IMR-90 (cell line): ENCODE data around the gene NKAIN1. TPM values are rescaled to one million over a fixed set of nuclear protein-coding genes. Genes with fewer than 3 reads are reported as not detected.

Source experiments
- ATAC-seq: fragments of 200-7000 bp; cut with Tn5 transposase; 2 replicates; pipeline ENCODE4 v1.9.1; 2020; ENCODE audit warnings: low read depth, mild to moderate bottlenecking, moderate library complexity
- BruUV-seq: library from RNA; stranded (reverse); fragments of 400-500 nt; replicated peaks from 2 replicates; lab custom pipeline; 2021; lab: Mats Ljungman, UMichigan
- CTCF ChIA-PET: fragments of 300-600 bp; formaldehyde crosslinking; extraction: SDS; loops from one replicate; lab custom pipeline; 2021; ENCODE audit warnings: antibody characterized with exemption; lab: Yijun Ruan, JAX
- POLR2A ChIA-PET: fragments of 300-600 bp; sonication (Branson Sonifier 250); formaldehyde crosslinking; loops from one replicate; lab custom pipeline; 2022; ENCODE audit warnings: antibody characterized with exemption; ENCODE audit not compliant: unreplicated experiment; lab: Charles Lee
- DNase-seq: peaks from one replicate; pipeline ENCODE4 v3.0.0; 2013
- H2AFZ ChIP-seq: replicated peaks from 2 replicates; pipeline ENCODE3; 2013; ENCODE audit warnings: low read length, mild to moderate bottlenecking; ENCODE audit not compliant: poor library complexity
- H2AK5ac ChIP-seq: 2 replicates; pipeline ENCODE4 v1.6.1; 2013; ENCODE audit warnings: low read depth, low read length, inconsistent platforms
- H2AK9ac ChIP-seq: replicated peaks from 2 replicates; pipeline ENCODE3; 2013; ENCODE audit warnings: mild to moderate bottlenecking, low read depth, low read length, moderate library complexity; ENCODE audit not compliant: poor library complexity
- H2BK120ac ChIP-seq: 2 replicates; pipeline ENCODE4 v1.6.1; 2013; ENCODE audit warnings: low read depth, low read length, inconsistent platforms
- H2BK15ac ChIP-seq: 3 replicates; pipeline ENCODE4 v1.6.1; 2013; ENCODE audit warnings: low read depth, low read length, inconsistent platforms
- H2BK20ac ChIP-seq: 2 replicates; pipeline ENCODE4 v1.6.1; 2013; ENCODE audit warnings: low read depth, mild to moderate bottlenecking, inconsistent platforms, low read length, moderate library complexity
- H2BK5ac ChIP-seq: 2 replicates; pipeline ENCODE4 v1.6.1; 2013; ENCODE audit warnings: mild to moderate bottlenecking, low read depth, low read length, inconsistent platforms; ENCODE audit not compliant: poor library complexity, severe bottlenecking
- H3K14ac ChIP-seq: replicated peaks from 2 replicates; pipeline ENCODE4 v1.6.1; 2013; ENCODE audit warnings: low read depth, low read length, inconsistent platforms
- H3K18ac ChIP-seq: 2 replicates; pipeline ENCODE4 v1.6.1; 2013; ENCODE audit warnings: low read depth, low read length, control low read depth
- H3K23ac ChIP-seq: 2 replicates; pipeline ENCODE4 v1.6.1; 2013; ENCODE audit warnings: low read depth, low read length, inconsistent platforms
- H3K27ac ChIP-seq: 2 replicates; pipeline ENCODE4 v1.5.1; 2013; ENCODE audit warnings: mild to moderate bottlenecking, control low read depth, low read length; ENCODE audit not compliant: insufficient read depth
- H3K27me3 ChIP-seq: 2 replicates; pipeline ENCODE4 v1.6.1; 2013; ENCODE audit warnings: low read length; ENCODE audit not compliant: control insufficient read depth, insufficient read depth
- H3K36me3 ChIP-seq: 2 replicates; pipeline ENCODE4 v1.6.1; 2013; ENCODE audit warnings: low read length, mixed read lengths; ENCODE audit not compliant: control insufficient read depth, insufficient read depth
- H3K4ac ChIP-seq: 2 replicates; pipeline ENCODE4 v1.6.1; 2013; ENCODE audit warnings: low read depth, low read length, inconsistent platforms
- H3K4me1 ChIP-seq: 2 replicates; pipeline ENCODE4 v1.6.1; 2013; ENCODE audit warnings: low read length, mixed read lengths; ENCODE audit not compliant: control insufficient read depth, insufficient read depth
- H3K4me2 ChIP-seq: 2 replicates; pipeline ENCODE4 v1.6.1; 2013; ENCODE audit warnings: low read depth, mild to moderate bottlenecking, control low read depth, low read length, moderate library complexity
- H3K4me3 ChIP-seq: 2 replicates; pipeline ENCODE4 v1.5.1; 2013; ENCODE audit warnings: low read depth, mild to moderate bottlenecking, control low read depth, low read length, moderate library complexity; ENCODE audit not compliant: insufficient read depth
- H3K56ac ChIP-seq: 2 replicates; pipeline ENCODE4 v1.6.1; 2013; ENCODE audit warnings: low read length, inconsistent platforms; ENCODE audit not compliant: insufficient read depth; ENCODE audit errors: extremely low read depth
- H3K79me1 ChIP-seq, 2 experiments: 2 replicates each; pipeline ENCODE4 v1.6.1; 2013; ENCODE audit warnings: low read length in 2 of 2, inconsistent platforms in 1 of 2, low read depth in 1 of 2
- H3K9ac ChIP-seq: 2 replicates; pipeline ENCODE4 v1.6.1; 2013; ENCODE audit warnings: low read depth, low read length, control low read depth
- H3K9me1 ChIP-seq: 2 replicates; pipeline ENCODE4 v1.6.1; 2013; ENCODE audit warnings: low read length, inconsistent platforms; ENCODE audit not compliant: insufficient read depth
- H3K9me3 ChIP-seq: 2 replicates; pipeline ENCODE4 v1.6.1; 2013; ENCODE audit warnings: low read length; ENCODE audit not compliant: control insufficient read depth, insufficient read depth
- H4K20me1 ChIP-seq: 2 replicates; pipeline ENCODE4 v1.6.1; 2013; ENCODE audit warnings: low read length, inconsistent platforms; ENCODE audit not compliant: insufficient read depth
- H4K5ac ChIP-seq: 2 replicates; pipeline ENCODE4 v1.6.1; 2013; ENCODE audit warnings: mild to moderate bottlenecking, low read depth, low read length, control low read depth
- H4K8ac ChIP-seq, 2 experiments: 2 replicates each; pipeline ENCODE4 v1.6.1; 2013; ENCODE audit warnings: low read depth in 2 of 2, low read length in 2 of 2, control low read depth in 1 of 2, inconsistent platforms in 1 of 2
- H4K91ac ChIP-seq: 2 replicates; pipeline ENCODE4 v1.6.1; 2013; ENCODE audit warnings: low read depth, low read length, inconsistent platforms; ENCODE audit not compliant: insufficient read depth
- BHLHE40 ChIP-seq: fragments of 150-350 bp; IDR thresholded peaks from 2 replicates; pipeline ENCODE4 v1.6.1; 2016; ENCODE audit warnings: mild to moderate bottlenecking, low read depth, low read length
- CTCF ChIP-seq: conservative IDR thresholded peaks from 2 replicates; pipeline ENCODE4 v1.5.1; 2012; ENCODE audit warnings: mild to moderate bottlenecking, low read depth, low read length, improper control_type of control experiment
- FOS ChIP-seq: fragments of 150-350 bp; IDR thresholded peaks from 2 replicates; pipeline ENCODE4 v1.6.1; 2016; ENCODE audit warnings: low read depth, low read length
- MAFK ChIP-seq: IDR thresholded peaks from 2 replicates; pipeline ENCODE4 v1.6.1; 2012; ENCODE audit warnings: low read depth, low read length, improper control_type of control experiment
- MAZ ChIP-seq: IDR thresholded peaks from 2 replicates; pipeline ENCODE4 v1.6.1; 2012; ENCODE audit warnings: low read depth, mild to moderate bottlenecking, low read length, improper control_type of control experiment, moderate library complexity, borderline replicate concordance
- MXI1 ChIP-seq: IDR thresholded peaks from 2 replicates; pipeline ENCODE4 v1.6.1; 2012; ENCODE audit warnings: low read depth, mild to moderate bottlenecking, low read length, moderate library complexity, borderline replicate concordance
- NFE2L2 ChIP-seq: fragments of 150-350 bp; IDR thresholded peaks from 2 replicates; pipeline ENCODE4 v1.6.1; 2016; ENCODE audit warnings: low read depth, mild to moderate bottlenecking, low read length
- RCOR1 ChIP-seq: IDR thresholded peaks from 2 replicates; pipeline ENCODE4 v1.6.1; 2012; ENCODE audit warnings: mild to moderate bottlenecking, low read length, improper control_type of control experiment; ENCODE audit not compliant: insufficient replicate concordance
- RFX5 ChIP-seq: IDR thresholded peaks from 2 replicates; pipeline ENCODE4 v1.8.0; 2012; ENCODE audit warnings: low read depth, mild to moderate bottlenecking, low read length, moderate library complexity
- SMC3 ChIP-seq: fragments of 150-350 bp; IDR thresholded peaks from 2 replicates; pipeline ENCODE4 v1.6.1; 2016; ENCODE audit warnings: low read depth, mild to moderate bottlenecking, antibody characterized with exemption, low read length, moderate library complexity
- WGBS, 2 experiments: methylation state at CpG; one replicate each; pipeline versions ENCODE4 v1.1.5 to v1.1.7; 2013; ENCODE audit warnings: missing lambda C conversion rate in 2 of 2; ENCODE audit not compliant: insufficient read length in 1 of 2; ENCODE audit errors: extremely low coverage in 2 of 2; 5-methylcytosine and 5-hydroxymethylcytosine counted together
- dilution Hi-C: fragments of 300-500 bp; cut with HindIII; formaldehyde crosslinking; loops from one replicate; pipeline ENCODE4 v1.14.3; 2018; ENCODE audit warnings: low sequenced_read_pairs; ENCODE audit not compliant: unreplicated experiment
- in situ Hi-C: fragments of 300-500 bp; cut with MboI; formaldehyde crosslinking; loops from 3 replicates; pipeline ENCODE4 v1.14.3; 2019; ENCODE audit warnings: low sequenced_read_pairs, inconsistent platforms, mixed read lengths
- intact Hi-C: fragments of 100-400 bp; cut with micrococcal nuclease; formaldehyde crosslinking; loops from 2 replicates; pipeline ENCODE4 v1.10.0; 2022
- polyA plus RNA-seq, 3 experiments: library from polyadenylated mRNA; depleted of rRNA; stranded (reverse); fragments of >200 nt; gene quantifications; 2 replicates each; pipeline ENCODE4 v1.2.3, GENCODE V29; 2012; ENCODE audit warnings: low replicate concordance in 1 of 3
- total RNA-seq: library from RNA; depleted of rRNA; stranded (reverse); fragments of >200 nt; gene quantifications from 2 replicates; pipeline ENCODE4 v1.2.3, GENCODE V29; 2012
- TF ChIP-seq, protein P1 (sequence below): fragments of 150-350 bp; IDR thresholded peaks from 2 replicates; pipeline ENCODE4 v1.6.1; 2016; ENCODE audit warnings: low read depth, mild to moderate bottlenecking, low read length, moderate library complexity, borderline replicate concordance

The NKAIN1 gene
- total and polyA plus RNA-seq, 2 of the 4 experiments (the other 2 are of a cell fraction), result under 0.01 to 0.09 TPM

GRCh38 chr1:31133368-31133767 lies 106.3 kb downstream of the NKAIN1 start:
- no peaks in the 10 kb centered on the region for H3K4me1 ChIP-seq
- H2BK5ac ChIP-seq, result no peak overlapping the region
- no peak overlapping the region for H3K9ac ChIP-seq
- no peaks in the 10 kb centered on the region for H3K9me3 ChIP-seq
- H2AFZ ChIP-seq, result no peak overlapping the region
- H2AK9ac ChIP-seq, result no peak overlapping the region
- H4K91ac ChIP-seq, result no peak overlapping the region
- H3K14ac ChIP-seq, result no peak overlapping the region
- no peak overlapping the region for H3K18ac ChIP-seq
- POLR2A ChIA-PET, result no interaction called here
- H2BK20ac ChIP-seq, result no peak overlapping the region
- WGBS, 2 experiments, result 67% methylated on average over 1 of the region's 7 CpGs; no CpG with 5 or more reads in 1 of the 2 experiments
- CTCF ChIA-PET, result no interaction called here
- no peak overlapping the region for H3K4me3 ChIP-seq
- intact Hi-C loops, result no loop called here
- H4K8ac ChIP-seq, result no peak overlapping the region
- no peaks in the 10 kb centered on the region for H3K9me1 ChIP-seq
- H4K5ac ChIP-seq, result no peak overlapping the region
- H3K36me3 ChIP-seq, result no peaks in the 10 kb centered on the region
- no peak for DNase-seq
- no peak overlapping the region for H3K27ac ChIP-seq
- H2AK5ac ChIP-seq, result no peak overlapping the region
- H3K23ac ChIP-seq, result no peak overlapping the region
- H3K4ac ChIP-seq, result no peak overlapping the region
- no peaks in the 10 kb centered on the region for H4K20me1 ChIP-seq
- dilution Hi-C loops, result no loop called here
- BruUV-seq, result no TSS peak
- H3K56ac ChIP-seq, result no peak overlapping the region
- in situ Hi-C loops, result no loop called here
- no peak overlapping the region for H3K4me2 ChIP-seq
- H2BK120ac ChIP-seq, result no peak overlapping the region
- H3K79me1 ChIP-seq, result no peaks in the 10 kb centered on the region
- ATAC-seq, result no peak
- peaks cover 3% of the 10 kb centered on the region for H3K27me3 ChIP-seq
- TF ChIP-seq MAFK, result no peak
- TF ChIP-seq BHLHE40, result no peak
- TF ChIP-seq RCOR1, result no peak
- TF ChIP-seq NFE2L2, result no peak
- TF ChIP-seq FOS, result no peak
- TF ChIP-seq, protein P1, sequence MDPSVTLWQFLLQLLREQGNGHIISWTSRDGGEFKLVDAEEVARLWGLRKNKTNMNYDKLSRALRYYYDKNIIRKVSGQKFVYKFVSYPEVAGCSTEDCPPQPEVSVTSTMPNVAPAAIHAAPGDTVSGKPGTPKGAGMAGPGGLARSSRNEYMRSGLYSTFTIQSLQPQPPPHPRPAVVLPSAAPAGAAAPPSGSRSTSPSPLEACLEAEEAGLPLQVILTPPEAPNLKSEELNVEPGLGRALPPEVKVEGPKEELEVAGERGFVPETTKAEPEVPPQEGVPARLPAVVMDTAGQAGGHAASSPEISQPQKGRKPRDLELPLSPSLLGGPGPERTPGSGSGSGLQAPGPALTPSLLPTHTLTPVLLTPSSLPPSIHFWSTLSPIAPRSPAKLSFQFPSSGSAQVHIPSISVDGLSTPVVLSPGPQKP, result no peak
- TF ChIP-seq MXI1, result no peak
- TF ChIP-seq MAZ, result no peak
- no peak for TF ChIP-seq CTCF
- TF ChIP-seq SMC3, result no peak
- TF ChIP-seq RFX5, result no peak
- H2BK15ac ChIP-seq, result no peak overlapping the region
